A549 (cell line): ENCODE data around the gene ZNF341. TPM values are rescaled to one million over a fixed set of nuclear protein-coding genes. Genes with fewer than 3 reads are reported as not detected.

Experiments
- ATAC-seq, 2 experiments: fragments of 200-7000 bp in 1 of 2; fragments of >200 bp in 1 of 2; cut with Nextera tagmentation in 1 of 2; cut with Tn5 transposase in 1 of 2; 3 replicates each; pipeline versions ENCODE4 v1.8.0 to v1.9.1; 2018 to 2020; ENCODE audit warnings: mild to moderate bottlenecking in 1 of 2, moderate library complexity in 1 of 2
- CTCF ChIA-PET: fragments of 300-600 bp; sonication (Branson Sonifier 250); formaldehyde crosslinking; extraction: SDS; loops from one replicate; lab custom pipeline; 2021; ENCODE audit warnings: antibody characterized with exemption, inconsistent platforms; lab: Yijun Ruan, JAX
- POLR2A ChIA-PET: fragments of 350-600 bp; formaldehyde crosslinking; extraction: SDS; loops from one replicate; lab custom pipeline; 2021; ENCODE audit warnings: antibody characterized with exemption, inconsistent platforms; lab: Yijun Ruan, JAX
- DNase-seq, 2 experiments: peaks; one replicate each; pipeline versions ENCODE4 v3.0.0 to v3.0.0-alpha.2; 2011 to 2016; ENCODE audit warnings: low read depth in 1 of 2, low spot score in 1 of 2
- FAIRE-seq: peaks from 2 replicates; lab custom pipeline; 2011; peaks lifted over from hg19 to GRCh38; lab: Jason Lieb, UNC
- H3K27ac ChIP-seq, 2 experiments: fragments of >200 bp; sonication (Bioruptor Twin); formaldehyde crosslinking; 3 replicates each; pipeline ENCODE4 v1.5.1; 2016 to 2017
- H3K4me1 ChIP-seq: fragments of >200 bp; sonication (Bioruptor Twin); formaldehyde crosslinking; 3 replicates; pipeline ENCODE4 v1.6.1; 2016
- H3K4me2 ChIP-seq: fragments of >200 bp; sonication (Bioruptor Twin); formaldehyde crosslinking; 3 replicates; pipeline ENCODE4 v1.6.1; 2016
- H3K4me3 ChIP-seq: fragments of >200 bp; sonication (Bioruptor Twin); formaldehyde crosslinking; 3 replicates; pipeline ENCODE4 v1.5.1; 2016
- H3K9me3 ChIP-seq: fragments of >200 bp; sonication (Bioruptor Twin); formaldehyde crosslinking; 3 replicates; pipeline ENCODE4 v1.6.1; 2016
- BHLHE40 ChIP-seq: IDR thresholded peaks from 2 replicates; pipeline ENCODE4 v1.6.1; 2012; ENCODE audit warnings: low read depth, low read length, inconsistent platforms
- CBX2 ChIP-seq: fragments of 200-600 bp; sonication (generic); IDR thresholded peaks from 2 replicates; pipeline ENCODE4 v1.6.1; 2016; ENCODE audit warnings: low read depth, mild to moderate bottlenecking, borderline replicate concordance
- CBX8 ChIP-seq: fragments of 200-600 bp; sonication (generic); IDR thresholded peaks from 2 replicates; pipeline ENCODE4 v1.6.1; 2016
- EHMT2 ChIP-seq: fragments of 200-600 bp; sonication (generic); IDR thresholded peaks from 2 replicates; pipeline ENCODE4 v1.6.1; 2016; ENCODE audit warnings: antibody characterized with exemption, low read depth, mild to moderate bottlenecking, moderate library complexity
- EP300 ChIP-seq, 2 experiments: fragments of >200 bp; sonication (Bioruptor Twin); formaldehyde crosslinking; IDR thresholded peaks; 2 replicates in 1 of 2; 3 replicates in 1 of 2; pipeline ENCODE4 v1.6.1; 2016 to 2017
- FOSB ChIP-seq: fragments of 250-450 bp; sonication (Bioruptor Pico); IDR thresholded peaks from 2 replicates; pipeline ENCODE4 v1.5.0; 2020; ENCODE audit warnings: mild to moderate bottlenecking, moderate library complexity
- GATA3 ChIP-seq: IDR thresholded peaks from 2 replicates; pipeline ENCODE4 v1.6.1; 2012; ENCODE audit warnings: borderline replicate concordance
- HDAC2 ChIP-seq: fragments of 200-600 bp; sonication (generic); IDR thresholded peaks from 2 replicates; pipeline ENCODE4 v1.6.1; 2016
- HEYL ChIP-seq: fragments of 250-450 bp; sonication (Bioruptor Pico); IDR thresholded peaks from 2 replicates; pipeline ENCODE4 v1.8.0; 2021; ENCODE audit warnings: mild to moderate bottlenecking, moderate library complexity
- HOXB13 ChIP-seq: fragments of 250-450 bp; sonication (Bioruptor Pico); IDR thresholded peaks from 2 replicates; pipeline ENCODE4 v1.5.0; 2020; ENCODE audit warnings: low read depth, mild to moderate bottlenecking, moderate library complexity
- KDM1A ChIP-seq: fragments of 200-600 bp; sonication (generic); IDR thresholded peaks from 2 replicates; pipeline ENCODE4 v1.6.1; 2016; ENCODE audit warnings: low read depth, mild to moderate bottlenecking
- KDM5A ChIP-seq: fragments of 200-600 bp; sonication (generic); IDR thresholded peaks from 2 replicates; pipeline ENCODE4 v1.6.1; 2016; ENCODE audit warnings: antibody characterized with exemption, mild to moderate bottlenecking
- MAFK ChIP-seq: fragments of 450-650 bp; IDR thresholded peaks from 2 replicates; pipeline ENCODE4 v1.6.1; 2014; ENCODE audit not compliant: partially characterized antibody
- MAZ ChIP-seq: fragments of 150-350 bp; IDR thresholded peaks from 2 replicates; pipeline ENCODE4 v1.6.1; 2014; ENCODE audit warnings: antibody characterized with exemption, low read depth, low read length, borderline replicate concordance
- NFE2L2 ChIP-seq: fragments of 150-350 bp; conservative IDR thresholded peaks from 2 replicates; pipeline ENCODE4 v1.6.1; 2014; ENCODE audit warnings: low read length
- NPAS2 ChIP-seq: fragments of 250-450 bp; sonication (Bioruptor Pico); IDR thresholded peaks from 2 replicates; pipeline ENCODE4 v1.8.0; 2022; ENCODE audit warnings: mild to moderate bottlenecking, moderate library complexity, borderline replicate concordance
- SMC3 ChIP-seq: fragments of >200 bp; sonication (Bioruptor Twin); formaldehyde crosslinking; IDR thresholded peaks from 3 replicates; pipeline ENCODE4 v1.6.1; 2018; ENCODE audit warnings: inconsistent platforms
- ZC3H11A ChIP-seq: fragments of 450-650 bp; IDR thresholded peaks from 2 replicates; pipeline ENCODE4 v1.6.1; 2014; ENCODE audit warnings: antibody characterized with exemption, mild to moderate bottlenecking
- ZFP36 ChIP-seq: fragments of 450-650 bp; IDR thresholded peaks from 2 replicates; pipeline ENCODE4 v1.6.1; 2014; ENCODE audit warnings: borderline replicate concordance; ENCODE audit not compliant: partially characterized antibody
- ZNF302 ChIP-seq: fragments of 250-450 bp; sonication (Bioruptor Pico); IDR thresholded peaks from 2 replicates; pipeline ENCODE4 v1.9.0; 2021; ENCODE audit warnings: inconsistent platforms, mild to moderate bottlenecking, moderate library complexity
- WGBS: methylation state at CpG from one replicate; pipeline ENCODE4 v1.1.6; 2017; ENCODE audit errors: missing lambda C conversion rate; 5-methylcytosine and 5-hydroxymethylcytosine counted together
- polyA plus RNA-seq, 4 experiments: library from polyadenylated mRNA; depleted of rRNA in 3 of 4; stranded (reverse); fragments of >200 nt; fragmentation: RNase III in 1 of 4; extraction: RNeasy Plus Mini Kit Qiagen cat#74134 plus additional on column Dnase treatment in 1 of 4; gene quantifications; 2 replicates in 3 of 4; 3 replicates in 1 of 4; pipeline ENCODE4 v1.2.3, GENCODE V29; 2011 to 2017
- TF ChIP-seq, protein P1 (sequence below): IDR thresholded peaks from 2 replicates; pipeline ENCODE4 v1.6.1; 2012
- TF ChIP-seq, protein P2 (sequence below): IDR thresholded peaks from 2 replicates; pipeline ENCODE4 v1.6.1; 2012
- TF ChIP-seq, protein P3 (sequence below): fragments of 250-450 bp; sonication (Bioruptor Pico); IDR thresholded peaks from 2 replicates; pipeline ENCODE4 v1.5.0; 2020; ENCODE audit warnings: low read depth, mild to moderate bottlenecking, moderate library complexity
- TF ChIP-seq, protein P4 (sequence below): IDR thresholded peaks from 2 replicates; pipeline ENCODE4 v1.6.1; 2012; ENCODE audit warnings: low read depth, borderline replicate concordance

ZNF341 gene
- polyA plus RNA-seq, 2 of the 4 experiments (the other 2 are of a cell fraction), result 2.1 to 4.1 TPM

DNA sequence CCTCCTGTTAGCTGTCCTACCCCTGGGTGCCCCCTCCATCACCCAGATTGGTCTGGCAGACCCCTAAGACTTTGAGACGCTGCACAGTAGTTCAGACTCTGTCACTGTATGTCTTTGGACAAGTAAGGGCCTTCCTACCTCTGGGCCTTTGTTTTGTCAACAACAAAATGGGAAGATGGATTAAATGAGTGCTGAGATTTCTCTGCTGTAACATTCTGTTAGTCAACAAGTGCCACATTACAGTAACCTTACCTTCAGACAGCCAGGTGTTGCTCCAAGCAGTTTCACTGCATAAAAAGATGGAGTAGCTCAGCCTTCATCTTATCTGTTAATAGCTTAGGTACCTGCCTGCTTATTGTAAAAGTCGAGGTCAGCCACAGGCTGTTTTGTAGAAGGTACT lies 95.3 kb downstream of the ZNF341 start:
- Histone ChIP-seq H3K4me3 (no peak overlapping the region), H3K9me3 (no peaks in the 10 kb centered on the region), H3K4me1 (peaks cover 26% of the 10 kb centered on the region), H3K4me2 (no peak overlapping the region), H3K27ac (no peak overlapping the region)
- ATAC-seq (no peak), DNase-seq (no peak), FAIRE-seq (no peak)
- ChIA-PET CTCF (interaction anchor here (0.7 to 1.4 kb wide), 4 partner anchors 13 to 107 kb away, joined by 3 to 4 read pairs (median 3); no protein-coding TSS in a partner anchor), POLR2A (no interaction called here)
- TF ChIP-seq ZFP36, result no peak
- WGBS, result 86% methylated on average over 2 of the region's 2 CpGs

DNA sequence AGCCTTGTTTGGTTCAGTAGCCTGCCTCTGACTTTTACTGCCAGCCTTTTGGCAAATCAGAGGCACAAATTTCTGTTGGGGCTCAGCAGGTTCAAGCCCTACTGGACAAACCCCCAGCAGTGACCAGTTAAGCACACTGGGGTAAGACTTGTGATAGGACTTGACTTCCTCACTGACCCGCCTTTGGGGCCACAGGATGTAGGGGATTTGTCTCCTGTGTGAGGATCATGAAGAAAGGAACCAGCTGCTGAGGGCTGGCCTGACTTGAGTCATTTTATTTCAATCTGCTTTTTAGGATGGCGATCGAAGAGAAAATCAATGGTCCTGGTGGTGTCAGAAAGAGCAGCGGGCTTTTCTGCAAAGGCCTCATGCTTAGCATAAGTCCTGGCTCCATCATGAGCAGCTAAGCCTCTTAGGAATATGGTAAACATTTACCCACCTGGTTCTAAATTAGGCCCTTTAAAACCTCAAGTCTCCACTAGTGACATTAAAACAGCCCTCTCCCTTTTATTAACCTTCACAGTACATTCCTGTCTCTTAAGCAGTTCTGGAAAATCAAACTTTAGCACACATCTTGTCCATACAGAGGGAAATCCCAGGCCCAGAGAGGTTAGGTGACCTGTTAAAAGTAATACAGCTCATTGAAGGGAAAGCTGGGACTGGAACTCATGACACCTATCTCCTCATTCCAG lies 96.0 kb downstream of the ZNF341 start:
- H3K4me3 ChIP-seq, result no peak overlapping the region
- no peak overlapping the region for H3K4me2 ChIP-seq
- FAIRE-seq (no peak), DNase-seq (no peak), ATAC-seq (no peak)
- CTCF ChIA-PET, result interaction anchor here (0.7 to 1.4 kb wide), 2 partner anchors 13 to 106 kb away, joined by 3 read pairs; no protein-coding TSS in a partner anchor
- no peak for TF ChIP-seq ZFP36
- no peak for TF ChIP-seq HDAC2
- no peak for TF ChIP-seq HOXB13 (CRISPR knock-in tag)
- no peak for TF ChIP-seq NFE2L2
- H3K9me3 ChIP-seq, result no peaks in the 10 kb centered on the region
- POLR2A ChIA-PET, result interaction anchor here (0.7 kb wide), 1 partner anchor 15 kb away, joined by 3 read pairs; no protein-coding TSS in a partner anchor
- peaks cover 28% of the 10 kb centered on the region for H3K4me1 ChIP-seq
- 97% methylated on average over 4 of the region's 4 CpGs for WGBS
- no peak overlapping the region for H3K27ac ChIP-seq

DNA sequence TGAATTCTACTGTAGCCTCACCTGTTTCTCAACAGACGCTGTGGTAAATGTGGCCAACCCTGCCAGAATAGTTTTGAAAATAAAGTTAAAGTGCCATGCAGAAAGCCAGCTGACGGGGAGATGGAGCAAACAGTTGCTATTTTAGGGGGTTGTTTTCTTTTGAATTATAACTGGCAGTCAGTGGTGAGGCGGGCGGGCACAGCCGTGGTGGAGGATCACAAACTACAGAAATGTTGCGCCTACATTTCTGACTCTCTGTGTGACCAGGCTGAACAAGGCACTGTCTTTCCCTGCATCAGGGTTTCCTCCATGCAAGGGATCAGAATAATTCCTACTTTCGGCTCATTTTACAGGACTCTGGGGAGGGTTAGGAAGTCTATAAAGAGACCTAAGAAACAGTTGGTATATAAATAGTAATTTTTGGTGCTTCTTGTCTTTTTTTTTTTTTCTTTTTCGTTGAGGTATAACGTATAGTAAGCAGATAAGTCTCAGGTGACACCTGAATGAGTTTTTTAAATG lies 96.6 kb downstream of the ZNF341 start:
- TF ChIP-seq, protein P1, sequence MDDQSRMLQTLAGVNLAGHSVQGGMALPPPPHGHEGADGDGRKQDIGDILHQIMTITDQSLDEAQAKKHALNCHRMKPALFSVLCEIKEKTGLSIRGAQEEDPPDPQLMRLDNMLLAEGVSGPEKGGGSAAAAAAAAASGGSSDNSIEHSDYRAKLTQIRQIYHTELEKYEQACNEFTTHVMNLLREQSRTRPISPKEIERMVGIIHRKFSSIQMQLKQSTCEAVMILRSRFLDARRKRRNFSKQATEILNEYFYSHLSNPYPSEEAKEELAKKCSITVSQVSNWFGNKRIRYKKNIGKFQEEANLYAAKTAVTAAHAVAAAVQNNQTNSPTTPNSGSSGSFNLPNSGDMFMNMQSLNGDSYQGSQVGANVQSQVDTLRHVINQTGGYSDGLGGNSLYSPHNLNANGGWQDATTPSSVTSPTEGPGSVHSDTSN, result no peak
- TF ChIP-seq, protein P2, sequence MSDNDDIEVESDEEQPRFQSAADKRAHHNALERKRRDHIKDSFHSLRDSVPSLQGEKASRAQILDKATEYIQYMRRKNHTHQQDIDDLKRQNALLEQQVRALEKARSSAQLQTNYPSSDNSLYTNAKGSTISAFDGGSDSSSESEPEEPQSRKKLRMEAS, result no peak
- TF ChIP-seq ZC3H11A, result no peak
- TF ChIP-seq HEYL (CRISPR knock-in tag), result no peak
- no peak for TF ChIP-seq ZNF302 (CRISPR knock-in tag)
- TF ChIP-seq KDM5A, result no peak
- TF ChIP-seq, protein P3, sequence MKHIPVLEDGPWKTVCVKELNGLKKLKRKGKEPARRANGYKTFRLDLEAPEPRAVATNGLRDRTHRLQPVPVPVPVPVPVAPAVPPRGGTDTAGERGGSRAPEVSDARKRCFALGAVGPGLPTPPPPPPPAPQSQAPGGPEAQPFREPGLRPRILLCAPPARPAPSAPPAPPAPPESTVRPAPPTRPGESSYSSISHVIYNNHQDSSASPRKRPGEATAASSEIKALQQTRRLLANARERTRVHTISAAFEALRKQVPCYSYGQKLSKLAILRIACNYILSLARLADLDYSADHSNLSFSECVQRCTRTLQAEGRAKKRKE (CRISPR knock-in tag), result no peak
- no peak for TF ChIP-seq FOSB
- TF ChIP-seq GATA3, result no peak
- TF ChIP-seq KDM1A, result no peak
- no peak for TF ChIP-seq MAZ
- TF ChIP-seq SMC3, result no peak
- no peak overlapping the region for H3K27ac ChIP-seq
- POLR2A ChIA-PET, result interaction anchor here (0.7 kb wide), 1 partner anchor 16 kb away, joined by 3 read pairs; no protein-coding TSS in a partner anchor
- DNase-seq (no peak), FAIRE-seq (no peak), ATAC-seq (no peak)
- no peaks in the 10 kb centered on the region for H3K9me3 ChIP-seq
- H3K4me1 ChIP-seq, result peaks cover 28% of the 10 kb centered on the region
- H3K4me3 ChIP-seq, result no peak overlapping the region
- WGBS, result 89% methylated on average over 9 of the region's 9 CpGs
- CTCF ChIA-PET, result no interaction called here
- no peak overlapping the region for H3K4me2 ChIP-seq

DNA sequence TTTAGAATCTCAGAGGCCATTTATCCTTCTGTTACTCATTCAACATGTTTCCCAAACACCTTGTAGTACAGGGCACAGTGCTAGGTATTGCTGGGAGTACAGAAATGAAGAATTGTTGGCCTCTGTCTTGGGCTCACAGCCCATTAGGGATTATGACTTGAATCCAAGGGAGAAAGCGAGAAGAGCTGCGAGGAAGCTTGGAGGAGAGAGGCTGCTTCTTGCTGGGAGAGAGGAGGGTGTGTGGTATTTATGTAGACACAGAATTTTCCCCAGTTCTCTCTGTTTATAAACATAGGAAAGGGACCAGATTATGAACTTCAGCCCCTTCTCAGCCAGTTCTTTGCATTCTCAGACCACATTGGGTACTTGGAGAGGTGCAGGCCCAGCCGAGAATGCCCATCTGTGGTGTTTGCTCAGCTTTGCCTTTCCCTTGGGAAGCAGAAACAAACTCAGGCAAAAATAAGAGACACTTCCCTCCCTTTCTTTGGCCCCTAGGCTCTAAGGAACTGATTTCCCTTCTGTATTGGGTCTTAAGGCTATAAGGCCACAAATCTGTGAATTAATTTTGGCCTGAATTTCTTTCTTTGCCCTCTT lies 97.3 kb downstream of the ZNF341 start:
- H3K4me2 ChIP-seq, result no peak overlapping the region
- WGBS, result 96% methylated on average over 3 of the region's 3 CpGs
- no peak for TF ChIP-seq CBX8
- TF ChIP-seq KDM1A, result no peak
- TF ChIP-seq, protein P4, sequence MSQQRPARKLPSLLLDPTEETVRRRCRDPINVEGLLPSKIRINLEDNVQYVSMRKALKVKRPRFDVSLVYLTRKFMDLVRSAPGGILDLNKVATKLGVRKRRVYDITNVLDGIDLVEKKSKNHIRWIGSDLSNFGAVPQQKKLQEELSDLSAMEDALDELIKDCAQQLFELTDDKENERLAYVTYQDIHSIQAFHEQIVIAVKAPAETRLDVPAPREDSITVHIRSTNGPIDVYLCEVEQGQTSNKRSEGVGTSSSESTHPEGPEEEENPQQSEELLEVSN, result no peak
- TF ChIP-seq MAFK, result no peak
- TF ChIP-seq EP300 (IDR thresholded peaks at IDR 0.05), result no peak
- no peak for TF ChIP-seq CBX2
- TF ChIP-seq, protein P1, result no peak
- no peak for TF ChIP-seq BHLHE40
- TF ChIP-seq, protein P2, result no peak
- no peak for TF ChIP-seq EHMT2
- no peak for TF ChIP-seq FOSB
- no peak for TF ChIP-seq NPAS2

More for the DNA sequence above, 97.3 kb downstream of the ZNF341 start:
- ChIA-PET CTCF (no interaction called here), POLR2A (no interaction called here)
- Histone ChIP-seq H3K9me3 (no peaks in the 10 kb centered on the region), H3K4me1 (peaks cover 28% of the 10 kb centered on the region), H3K27ac (no peak overlapping the region), H3K4me3 (no peak overlapping the region)
- DNase-seq, result no peak
- ATAC-seq, result no peak
- no peak for FAIRE-seq
